Activated CD8-positive, alpha-beta T cell treated with anti-CD3 and anti-CD28 coated beads, Interleukin-2, amount 10 ng/mL, durations not matched to agents 7 days and 5 days (primary cell): ENCODE data around the gene PERCC1. TPM values are rescaled to one million over a fixed set of nuclear protein-coding genes. Genes with fewer than 3 reads are reported as not detected.

Source experiments
- ATAC-seq: fragments of 150-1000 bp; cut with Tn5 transposase; one replicate; pipeline ENCODE4 v1.10.0; 2021; ENCODE audit warnings: moderate library complexity
- CTCF ChIA-PET: fragments of 350-600 bp; sonication (Branson Sonifier 250); formaldehyde crosslinking; loops from one replicate; lab custom pipeline; 2021; ENCODE audit warnings: antibody characterized with exemption; lab: Charles Lee
- POLR2A ChIA-PET: fragments of 350-600 bp; sonication (Branson Sonifier 250); formaldehyde crosslinking; loops from one replicate; lab custom pipeline; 2021; ENCODE audit warnings: antibody characterized with exemption; lab: Charles Lee
- DNase-seq: peaks from one replicate; pipeline ENCODE4 v3.0.0-alpha.2; 2020
- H3K27ac Mint-ChIP-seq: one replicate; pipeline ENCODE4 v1.8.0; 2021; ENCODE audit warnings: mild to moderate bottlenecking, mixed read lengths
- H3K27me3 Mint-ChIP-seq: one replicate; pipeline ENCODE4 v1.8.0; 2021; ENCODE audit warnings: low read depth, mixed read lengths
- H3K36me3 Mint-ChIP-seq: one replicate; pipeline ENCODE4 v1.8.0; 2021; ENCODE audit warnings: low read depth, mixed read lengths
- H3K4me1 Mint-ChIP-seq: one replicate; pipeline ENCODE4 v1.8.0; 2021; ENCODE audit warnings: low read depth, mixed read lengths
- H3K4me3 Mint-ChIP-seq: one replicate; pipeline ENCODE4 v1.8.0; 2021; ENCODE audit warnings: mild to moderate bottlenecking, mixed read lengths
- H3K9me3 Mint-ChIP-seq: one replicate; pipeline ENCODE4 v1.8.0; 2022; ENCODE audit warnings: mixed read lengths; ENCODE audit not compliant: insufficient read depth
- total RNA-seq, 2 experiments: library from RNA; stranded (reverse); gene quantifications; one replicate each; pipeline ENCODE4 v1.2.3, GENCODE V29; 2021

The PERCC1 gene
- total RNA-seq, 2 experiments from 2014 or later = 0.37 TPM; not detected in 1

GRCh38 chr16:1481906-1482835 lies 51.3 kb downstream of the PERCC1 start:
- no peak for ATAC-seq

More at GRCh38 chr16:1481906-1482835, 51.3 kb downstream of the PERCC1 start:
- ChIA-PET POLR2A (no interaction called here), CTCF (interaction anchor here (1.2 kb wide), 1 partner anchor 11 kb away, joined by 3 read pairs; the partner anchor contains the start of gene TELO2)
- Mint-ChIP-seq H3K4me3 (no peak overlapping the region), H3K9me3 (no peaks in the 10 kb centered on the region), H3K36me3 (no peaks in the 10 kb centered on the region), H3K4me1 (no peaks in the 10 kb centered on the region), H3K27me3 (no peaks in the 10 kb centered on the region), H3K27ac (no peak overlapping the region)
- no peak for DNase-seq

Other genes starting within 250 kb of the PERCC1 start
- gene TPSG1, start 205.8 kb upstream of the PERCC1 start, total RNA-seq = not detected
- gene TPSB2, start 200.9 kb upstream of the PERCC1 start, total RNA-seq = not detected
- gene TPSAB1, start 190.4 kb upstream of the PERCC1 start, total RNA-seq = not detected
- not detected for gene TPSD1, start 175.0 kb upstream of the PERCC1 start, total RNA-seq
- 100 to 1,000 TPM; 207 to 237 TPM for gene UBE2I, start 121.4 kb upstream of the PERCC1 start, total RNA-seq
- gene BAIAP3, start 97.4 kb upstream of the PERCC1 start, total RNA-seq = under 1 TPM; 0.24 to 0.63 TPM
- gene TSR3, start 79.2 kb upstream of the PERCC1 start, total RNA-seq = 10 to 100 TPM; 48.5 to 50.7 TPM
- gene GNPTG, start 79.1 kb upstream of the PERCC1 start, total RNA-seq = 10 to 100 TPM; 24.2 to 25.1 TPM
- gene UNKL, start 16.4 kb upstream of the PERCC1 start, total RNA-seq = 10 to 100 TPM; 19.6 to 24.9 TPM
- gene UQCC4, start 10.3 kb upstream of the PERCC1 start, total RNA-seq = 10 to 100 TPM; 17.2 to 20.1 TPM
- 1 to 10 TPM; 1.5 to 2.1 TPM for gene CCDC154, start 13.5 kb downstream of the PERCC1 start, total RNA-seq
- gene CLCN7, start 44.0 kb downstream of the PERCC1 start, total RNA-seq = 10 to 100 TPM; 41.9 to 43.9 TPM
- not detected for gene PTX4, start 57.9 kb downstream of the PERCC1 start, total RNA-seq
- 10 to 100 TPM; 70.1 to 73.3 TPM for gene TELO2, start 62.3 kb downstream of the PERCC1 start, total RNA-seq
- gene TMEM204, start 102.6 kb downstream of the PERCC1 start, total RNA-seq = 10 to 100 TPM; 35.1 to 35.6 TPM
- gene IFT140, start 181.0 kb downstream of the PERCC1 start, total RNA-seq = 10 to 100 TPM; 10.3 to 15.4 TPM
- 10 to 100 TPM; 23.9 to 25.2 TPM for gene CRAMP1, start 181.3 kb downstream of the PERCC1 start, total RNA-seq
- 10 to 100 TPM; 56.1 to 61.7 TPM for gene JPT2, start 247.2 kb downstream of the PERCC1 start, total RNA-seq